ENCODE data around the gene KCNF1.

The KCNF1 gene

DNA sequence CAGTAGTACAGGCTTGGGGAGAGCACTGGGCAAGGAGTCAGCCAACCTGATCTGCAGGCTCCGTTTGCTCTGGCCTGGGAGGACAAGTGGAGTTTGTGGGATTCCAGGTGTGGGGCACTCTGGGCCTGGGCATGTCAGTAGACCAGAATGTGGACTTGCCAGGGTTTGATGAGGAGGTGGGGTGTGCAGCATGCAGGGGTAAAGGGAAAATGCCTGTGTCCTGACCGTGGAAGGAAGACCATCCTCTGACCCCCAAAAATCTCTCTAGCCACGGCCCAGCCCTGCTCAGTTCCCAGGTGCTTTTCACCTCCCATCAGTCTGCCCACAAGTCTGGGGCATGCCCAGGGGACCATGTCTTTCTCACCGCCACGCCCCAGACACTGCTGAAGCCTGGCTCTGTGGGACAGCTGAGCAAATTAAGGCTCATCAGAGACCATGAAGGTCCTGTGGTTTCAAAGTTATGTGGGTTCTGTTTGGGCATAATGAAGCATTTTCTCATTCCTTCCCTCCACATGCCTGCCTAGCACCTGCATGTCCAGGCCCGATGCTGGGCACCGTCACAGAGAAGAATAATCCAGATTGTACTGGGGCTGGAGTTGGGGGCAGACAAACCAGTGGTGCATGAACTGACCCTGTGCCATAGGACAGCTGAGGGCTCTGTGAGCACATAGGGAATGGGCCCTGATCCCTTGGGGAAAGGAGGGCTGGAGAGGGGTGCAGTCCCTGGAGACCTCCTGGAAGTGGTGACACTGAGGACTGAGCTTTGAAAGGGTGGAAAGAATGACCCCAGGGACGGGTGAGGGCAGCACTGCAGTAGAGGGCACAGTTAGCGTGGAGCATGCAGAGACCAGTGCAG, 6.5 kb upstream of the KCNF1 start:
- H3K27me3 ChIP-seq (ENCODE audit: insufficient read depth, insufficient read length) = no peaks in the 10 kb centered on the region
- TF ChIP-seq SUZ12 (IDR thresholded peaks at IDR 0.05; ENCODE audit: extremely low read depth, insufficient read depth, insufficient read length) = no peak
- no peak for TF ChIP-seq ZNF274 (IDR thresholded peaks at IDR 0.05; ENCODE audit: low read depth, low read length)
- no peak for TF ChIP-seq YY1 (IDR thresholded peaks at IDR 0.05; ENCODE audit: insufficient read depth, insufficient read length)
- H3K9ac ChIP-seq (ENCODE audit: insufficient read length, low read depth) = peak overlapping the region; percentile 10
- H3K4me1 ChIP-seq (ENCODE audit: insufficient read depth, insufficient read length) = peaks cover 8% of the 10 kb centered on the region
- H3K36me3 ChIP-seq (ENCODE audit: insufficient read depth, insufficient read length, low read length) = no peaks in the 10 kb centered on the region
- no peak overlapping the region for H3K4me3 ChIP-seq (ENCODE audit: insufficient read length, low read depth)
- no peaks in the 10 kb centered on the region; the same call in 1 of the 2 replicates for H3K9me3 ChIP-seq (ENCODE audit: insufficient read depth, low read length)
- DNase-seq (ENCODE audit: low read depth, low spot score) = no peak

DNA sequence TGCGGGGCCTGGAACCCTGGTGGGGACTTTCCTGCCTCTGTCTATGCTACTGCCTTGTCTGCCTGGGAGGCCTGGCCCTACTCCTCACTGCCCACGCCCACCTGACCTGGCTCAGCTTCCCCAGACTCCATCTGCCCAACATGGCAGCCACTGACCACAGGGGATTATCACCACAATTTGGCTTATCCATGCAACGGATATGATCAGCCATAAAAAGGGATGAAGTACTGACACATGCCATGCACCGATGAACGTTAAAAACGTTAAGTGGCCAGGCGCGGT, 5.9 kb upstream of the KCNF1 start:
- peaks cover 3% of the 10 kb centered on the region for H3K27me3 ChIP-seq (ENCODE audit: insufficient read depth, insufficient read length)
- H3K4me3 ChIP-seq (ENCODE audit: insufficient read length, low read depth) = no peak overlapping the region
- no peaks in the 10 kb centered on the region; the same call in 1 of the 2 replicates for H3K9me3 ChIP-seq (ENCODE audit: insufficient read depth, low read length)
- H3K9ac ChIP-seq (ENCODE audit: insufficient read length, low read depth) = peak overlapping the region; percentile 10
- TF ChIP-seq ZNF274 (IDR thresholded peaks at IDR 0.05; ENCODE audit: low read depth, low read length) = no peak
- no peak for TF ChIP-seq SUZ12 (IDR thresholded peaks at IDR 0.05; ENCODE audit: extremely low read depth, insufficient read depth, insufficient read length)
- TF ChIP-seq YY1 (IDR thresholded peaks at IDR 0.05; ENCODE audit: insufficient read depth, insufficient read length) = no peak
- H3K4me1 ChIP-seq (ENCODE audit: insufficient read depth, insufficient read length) = peaks cover 8% of the 10 kb centered on the region
- no peak for DNase-seq (ENCODE audit: low read depth, low spot score)
- H3K36me3 ChIP-seq (ENCODE audit: insufficient read depth, insufficient read length, low read length) = no peaks in the 10 kb centered on the region

DNA sequence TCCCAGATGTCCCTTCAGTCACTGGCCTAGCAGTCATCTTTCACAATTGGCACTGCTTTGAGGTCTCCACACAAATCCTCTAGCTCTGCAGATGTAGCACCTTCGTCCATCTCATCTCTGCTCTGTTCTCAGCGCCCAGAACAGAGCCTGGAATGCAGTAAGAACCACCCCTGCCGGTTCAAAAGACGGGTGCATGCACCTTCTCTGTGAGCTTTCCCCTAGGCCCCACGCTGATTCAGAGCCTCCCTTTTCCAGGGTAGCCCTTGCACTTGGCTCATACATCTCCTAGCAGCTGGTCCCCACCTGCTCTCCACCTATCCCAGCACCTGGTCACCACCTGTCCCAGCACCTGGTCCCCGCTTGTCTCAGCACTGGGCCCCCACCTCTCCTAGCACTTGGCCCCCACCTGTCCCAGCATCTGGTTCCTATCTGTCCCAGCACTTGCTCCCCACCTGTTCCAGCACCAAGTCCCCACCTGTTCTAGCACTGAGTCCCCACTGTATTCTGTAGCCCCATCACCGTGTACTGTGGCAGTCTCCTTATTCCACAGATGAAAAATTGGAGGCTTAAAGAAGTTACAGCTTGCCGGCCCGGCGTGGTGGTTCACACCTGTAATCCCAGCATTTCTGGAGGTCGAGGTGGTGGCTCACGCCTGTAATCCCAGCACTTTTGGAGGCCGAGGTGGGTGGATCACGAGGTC, 4.7 kb upstream of the KCNF1 start:
- Histone ChIP-seq H3K27me3 (ENCODE audit: insufficient read depth, insufficient read length) (peaks cover 14% of the 10 kb centered on the region), H3K4me3 (ENCODE audit: insufficient read length, low read depth) (no peak overlapping the region), H3K9ac (ENCODE audit: insufficient read length, low read depth) (no peak overlapping the region), H3K9me3 (ENCODE audit: insufficient read depth, low read length) (no peaks in the 10 kb centered on the region; the same call in 1 of the 2 replicates), H3K36me3 (ENCODE audit: insufficient read depth, insufficient read length, low read length) (no peaks in the 10 kb centered on the region), H3K4me1 (ENCODE audit: insufficient read depth, insufficient read length) (peaks cover 10% of the 10 kb centered on the region)
- no peak for DNase-seq (ENCODE audit: low read depth, low spot score)
- TF ChIP-seq YY1 (IDR thresholded peaks at IDR 0.05; ENCODE audit: insufficient read depth, insufficient read length) (no peak), SUZ12 (IDR thresholded peaks at IDR 0.05; ENCODE audit: extremely low read depth, insufficient read depth, insufficient read length) (no peak), ZNF274 (IDR thresholded peaks at IDR 0.05; ENCODE audit: low read depth, low read length) (no peak)

DNA sequence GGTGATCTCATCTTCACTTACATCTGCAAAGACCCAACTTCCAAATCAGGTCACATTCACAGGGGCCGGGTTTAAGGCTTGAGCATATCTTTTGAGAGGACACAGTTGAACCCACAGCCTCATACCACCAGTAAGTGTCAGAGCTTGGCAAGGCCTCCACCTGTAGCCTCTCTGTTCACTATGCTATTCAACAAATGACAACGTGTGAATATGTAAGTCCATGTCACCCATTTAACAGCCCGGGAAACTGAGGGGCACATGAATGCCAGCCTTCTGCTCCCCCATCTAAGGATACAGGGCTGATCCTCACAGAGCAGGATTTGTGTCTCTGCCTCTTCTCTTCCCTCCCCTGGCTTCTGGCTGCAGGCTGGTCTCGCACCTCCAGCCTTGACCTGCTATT, 3.5 kb upstream of the KCNF1 start:
- TF ChIP-seq YY1 (IDR thresholded peaks at IDR 0.05; ENCODE audit: insufficient read depth, insufficient read length) (no peak), SUZ12 (IDR thresholded peaks at IDR 0.05; ENCODE audit: extremely low read depth, insufficient read depth, insufficient read length) (no peak), ZNF274 (IDR thresholded peaks at IDR 0.05; ENCODE audit: low read depth, low read length) (no peak)
- no peak for DNase-seq (ENCODE audit: low read depth, low spot score)
- H3K4me3 ChIP-seq (ENCODE audit: insufficient read length, low read depth) = no peak overlapping the region
- peaks cover 24% of the 10 kb centered on the region for H3K27me3 ChIP-seq (ENCODE audit: insufficient read depth, insufficient read length)
- H3K4me1 ChIP-seq (ENCODE audit: insufficient read depth, insufficient read length) = peaks cover 10% of the 10 kb centered on the region
- H3K36me3 ChIP-seq (ENCODE audit: insufficient read depth, insufficient read length, low read length) = no peaks in the 10 kb centered on the region
- no peaks in the 10 kb centered on the region; the same call in 1 of the 2 replicates for H3K9me3 ChIP-seq (ENCODE audit: insufficient read depth, low read length)
- no peak overlapping the region for H3K9ac ChIP-seq (ENCODE audit: insufficient read length, low read depth)

DNA sequence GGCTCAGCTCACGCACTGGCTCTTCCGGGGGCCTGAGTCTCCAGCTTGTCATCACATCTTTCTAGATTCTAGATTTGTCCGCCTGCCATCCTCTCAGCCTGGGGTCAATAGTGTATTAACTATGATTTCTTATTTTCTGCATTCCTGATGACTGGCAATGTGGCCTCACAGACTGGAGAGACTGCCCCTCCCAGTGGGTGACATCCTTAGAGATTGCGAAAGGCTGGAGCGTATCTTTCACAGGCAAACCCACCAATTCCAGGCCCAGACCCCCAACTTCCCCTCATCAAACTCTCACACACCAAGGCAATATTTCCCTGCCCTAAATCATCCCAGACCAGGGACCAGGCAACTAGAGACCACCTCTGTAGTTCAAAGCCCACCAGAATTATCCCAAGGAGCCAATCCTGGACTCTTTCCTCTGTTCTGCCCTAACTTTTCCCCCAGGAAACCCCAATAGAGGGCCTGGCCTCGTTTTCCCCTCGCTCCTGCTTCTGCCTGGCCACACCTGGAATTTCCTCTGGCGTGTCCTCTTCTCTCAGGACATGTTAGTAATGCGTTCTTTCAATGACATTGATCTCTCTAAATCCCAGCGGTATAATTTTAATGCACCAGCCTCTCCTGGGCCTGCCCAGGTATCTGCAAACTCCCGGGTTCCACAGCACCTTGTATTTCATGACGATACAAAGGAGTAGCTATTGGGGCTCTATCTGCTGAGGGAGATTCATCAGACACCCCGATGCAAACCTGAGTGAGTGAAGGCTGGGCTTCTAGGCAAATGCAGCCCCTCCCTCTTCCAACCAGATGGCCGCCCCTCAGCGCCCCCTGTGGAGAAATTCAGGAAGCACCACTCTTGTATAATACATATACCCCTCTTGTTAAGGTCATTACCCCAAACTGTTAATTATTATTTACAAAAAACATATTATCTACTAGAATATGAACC, 2.4 kb upstream of the KCNF1 start:
- peak; percentile 64 for DNase-seq (ENCODE audit: low read depth, low spot score)
- peaks cover 10% of the 10 kb centered on the region for H3K4me1 ChIP-seq (ENCODE audit: insufficient read depth, insufficient read length)
- peaks cover 29% of the 10 kb centered on the region for H3K27me3 ChIP-seq (ENCODE audit: insufficient read depth, insufficient read length)
- no peaks in the 10 kb centered on the region for H3K36me3 ChIP-seq (ENCODE audit: insufficient read depth, insufficient read length, low read length)
- no peak overlapping the region for H3K4me3 ChIP-seq (ENCODE audit: insufficient read length, low read depth)
- no peak for TF ChIP-seq ZNF274 (IDR thresholded peaks at IDR 0.05; ENCODE audit: low read depth, low read length)
- no peak for TF ChIP-seq SUZ12 (IDR thresholded peaks at IDR 0.05; ENCODE audit: extremely low read depth, insufficient read depth, insufficient read length)
- TF ChIP-seq YY1 (IDR thresholded peaks at IDR 0.05; ENCODE audit: insufficient read depth, insufficient read length) = no peak
- no peaks in the 10 kb centered on the region; the same call in 1 of the 2 replicates for H3K9me3 ChIP-seq (ENCODE audit: insufficient read depth, low read length)
- no peak overlapping the region for H3K9ac ChIP-seq (ENCODE audit: insufficient read length, low read depth)

DNA sequence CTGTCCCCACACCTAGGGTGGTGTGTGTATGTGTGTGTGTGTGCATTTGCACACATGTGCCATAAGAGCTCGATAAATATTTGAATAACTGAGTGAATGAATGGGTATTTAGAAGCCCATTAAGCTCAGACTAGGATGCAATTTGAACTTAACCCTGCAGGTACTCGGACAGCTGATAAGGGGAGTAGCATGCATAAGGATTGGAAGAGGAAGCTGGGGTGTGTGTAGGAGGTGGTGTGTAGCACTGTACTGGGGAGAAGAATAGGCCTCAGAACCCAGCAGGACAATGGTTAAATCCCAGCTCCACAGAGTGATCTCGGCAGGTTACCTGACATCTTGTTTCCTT, 1.8 kb upstream of the KCNF1 start:
- Histone ChIP-seq H3K9me3 (ENCODE audit: insufficient read depth, low read length) (no peaks in the 10 kb centered on the region), H3K9ac (ENCODE audit: insufficient read length, low read depth) (no peak overlapping the region), H3K4me3 (ENCODE audit: insufficient read length, low read depth) (no peak overlapping the region), H3K36me3 (ENCODE audit: insufficient read depth, insufficient read length, low read length) (no peaks in the 10 kb centered on the region), H3K27me3 (ENCODE audit: insufficient read depth, insufficient read length) (peaks cover 29% of the 10 kb centered on the region), H3K4me1 (ENCODE audit: insufficient read depth, insufficient read length) (peaks cover 10% of the 10 kb centered on the region)
- TF ChIP-seq ZNF274 (IDR thresholded peaks at IDR 0.05; ENCODE audit: low read depth, low read length) (no peak), YY1 (IDR thresholded peaks at IDR 0.05; ENCODE audit: insufficient read depth, insufficient read length) (no peak), SUZ12 (IDR thresholded peaks at IDR 0.05; ENCODE audit: extremely low read depth, insufficient read depth, insufficient read length) (no peak)
- DNase-seq (ENCODE audit: low read depth, low spot score) = no peak
